ENCODE results near the gene GLG1.

GLG1 gene

DNA sequence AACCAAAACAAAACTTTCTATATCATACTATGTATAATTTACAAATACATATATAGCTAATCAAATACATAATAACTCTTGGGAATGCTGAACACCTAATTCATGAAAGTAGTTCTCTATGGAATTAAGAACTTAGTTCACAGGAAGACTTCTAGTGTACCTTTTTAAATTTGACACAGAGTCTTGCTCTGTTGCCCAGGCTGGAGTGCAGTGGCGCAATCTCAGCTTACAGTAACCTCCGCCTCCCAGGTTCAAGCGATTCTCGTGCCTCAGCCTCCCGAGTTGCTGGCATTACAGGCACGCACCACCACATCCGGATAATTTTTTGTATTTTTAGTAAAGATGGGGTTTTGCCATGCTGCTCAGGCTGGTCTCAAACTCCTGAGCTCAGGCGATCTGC lies 35.1 kb upstream of the GLG1 start:
- TF ChIP-seq, protein P1, sequence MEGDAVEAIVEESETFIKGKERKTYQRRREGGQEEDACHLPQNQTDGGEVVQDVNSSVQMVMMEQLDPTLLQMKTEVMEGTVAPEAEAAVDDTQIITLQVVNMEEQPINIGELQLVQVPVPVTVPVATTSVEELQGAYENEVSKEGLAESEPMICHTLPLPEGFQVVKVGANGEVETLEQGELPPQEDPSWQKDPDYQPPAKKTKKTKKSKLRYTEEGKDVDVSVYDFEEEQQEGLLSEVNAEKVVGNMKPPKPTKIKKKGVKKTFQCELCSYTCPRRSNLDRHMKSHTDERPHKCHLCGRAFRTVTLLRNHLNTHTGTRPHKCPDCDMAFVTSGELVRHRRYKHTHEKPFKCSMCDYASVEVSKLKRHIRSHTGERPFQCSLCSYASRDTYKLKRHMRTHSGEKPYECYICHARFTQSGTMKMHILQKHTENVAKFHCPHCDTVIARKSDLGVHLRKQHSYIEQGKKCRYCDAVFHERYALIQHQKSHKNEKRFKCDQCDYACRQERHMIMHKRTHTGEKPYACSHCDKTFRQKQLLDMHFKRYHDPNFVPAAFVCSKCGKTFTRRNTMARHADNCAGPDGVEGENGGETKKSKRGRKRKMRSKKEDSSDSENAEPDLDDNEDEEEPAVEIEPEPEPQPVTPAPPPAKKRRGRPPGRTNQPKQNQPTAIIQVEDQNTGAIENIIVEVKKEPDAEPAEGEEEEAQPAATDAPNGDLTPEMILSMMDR (IDR thresholded peaks at IDR 0.05; ENCODE audit: low read depth, low read length): no peak
- DNase-seq (ENCODE audit: extremely low read depth, low read depth): no peak

DNA sequence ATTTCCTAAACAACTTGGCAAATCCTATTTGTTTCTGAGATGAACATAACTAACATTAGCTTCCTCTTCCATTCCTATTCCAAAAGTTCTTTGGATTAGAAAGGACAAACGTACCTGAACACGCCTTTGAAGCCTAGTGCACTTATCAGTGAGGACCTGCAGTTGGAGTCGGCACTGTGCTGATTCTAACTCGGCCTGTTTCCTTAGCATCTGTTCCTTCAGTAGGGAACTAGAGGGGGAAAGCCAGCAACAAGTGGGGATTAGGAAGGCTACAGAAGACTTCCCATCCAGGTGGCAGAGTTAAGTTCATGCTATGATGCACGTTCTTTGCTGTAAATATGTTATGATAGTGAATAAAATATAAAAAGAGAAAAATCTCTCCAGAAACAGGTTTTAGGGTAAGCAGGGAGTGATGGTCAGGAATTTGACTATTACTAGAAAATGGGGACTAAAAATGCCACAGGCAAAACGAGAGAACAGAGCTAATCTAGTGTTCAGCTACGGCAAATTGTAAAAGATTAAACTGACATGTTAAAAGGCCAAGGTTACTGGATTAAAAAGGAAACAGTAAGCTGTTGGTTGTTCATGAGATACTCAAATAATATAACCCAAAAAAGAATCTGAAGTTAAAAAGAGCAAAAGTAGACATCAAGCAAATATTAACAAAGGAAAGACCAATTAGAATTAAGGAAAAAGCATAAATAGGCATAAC lies 31.0 kb upstream of the GLG1 start:
- TF ChIP-seq, protein P1 (IDR thresholded peaks at IDR 0.05; ENCODE audit: low read depth, low read length): no peak
- DNase-seq (ENCODE audit: extremely low read depth, low read depth): no peak

DNA sequence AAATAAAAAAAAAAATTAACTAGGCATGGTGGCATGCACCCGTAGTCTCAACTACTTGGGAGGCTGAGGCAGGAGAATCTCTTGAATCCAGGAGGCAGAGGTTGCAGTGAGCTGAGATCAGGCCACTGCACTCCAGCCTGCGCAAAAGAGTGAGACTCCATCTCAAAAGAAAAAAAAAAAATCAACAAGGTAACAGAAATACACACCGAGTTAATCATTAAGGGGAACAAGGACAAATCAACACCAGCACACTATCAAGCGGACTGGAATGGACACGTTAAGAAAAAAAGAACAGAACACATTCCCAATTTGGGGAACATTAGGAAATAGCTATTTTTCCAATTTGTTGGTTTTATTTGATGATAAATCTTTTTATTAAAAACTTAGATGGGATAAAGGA lies 28.4 kb upstream of the GLG1 start:
- no peak for DNase-seq (ENCODE audit: extremely low read depth, low read depth)
- TF ChIP-seq, protein P1 (IDR thresholded peaks at IDR 0.05; ENCODE audit: low read depth, low read length): no peak

DNA sequence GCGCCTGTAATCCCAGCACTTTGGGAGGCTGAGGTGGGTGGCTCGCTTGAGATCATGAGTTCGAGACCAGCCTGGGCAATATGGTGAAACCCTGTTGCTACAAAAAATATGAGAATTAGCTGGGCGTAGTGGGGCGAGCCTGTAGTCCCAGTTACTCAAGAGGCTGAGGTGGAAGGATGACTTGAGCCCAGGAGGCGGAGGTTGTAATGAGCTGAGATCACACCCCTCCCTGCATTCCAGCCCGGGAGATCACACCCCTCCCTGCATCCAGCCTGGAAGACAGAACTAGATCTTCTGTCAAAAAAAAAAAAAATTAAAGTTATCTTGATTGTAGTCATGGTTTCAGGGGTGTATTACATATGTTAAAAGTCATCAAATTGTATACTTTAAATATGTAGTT lies 26.8 kb upstream of the GLG1 start:
- TF ChIP-seq, protein P1 (IDR thresholded peaks at IDR 0.05; ENCODE audit: low read depth, low read length): no peak

DNA sequence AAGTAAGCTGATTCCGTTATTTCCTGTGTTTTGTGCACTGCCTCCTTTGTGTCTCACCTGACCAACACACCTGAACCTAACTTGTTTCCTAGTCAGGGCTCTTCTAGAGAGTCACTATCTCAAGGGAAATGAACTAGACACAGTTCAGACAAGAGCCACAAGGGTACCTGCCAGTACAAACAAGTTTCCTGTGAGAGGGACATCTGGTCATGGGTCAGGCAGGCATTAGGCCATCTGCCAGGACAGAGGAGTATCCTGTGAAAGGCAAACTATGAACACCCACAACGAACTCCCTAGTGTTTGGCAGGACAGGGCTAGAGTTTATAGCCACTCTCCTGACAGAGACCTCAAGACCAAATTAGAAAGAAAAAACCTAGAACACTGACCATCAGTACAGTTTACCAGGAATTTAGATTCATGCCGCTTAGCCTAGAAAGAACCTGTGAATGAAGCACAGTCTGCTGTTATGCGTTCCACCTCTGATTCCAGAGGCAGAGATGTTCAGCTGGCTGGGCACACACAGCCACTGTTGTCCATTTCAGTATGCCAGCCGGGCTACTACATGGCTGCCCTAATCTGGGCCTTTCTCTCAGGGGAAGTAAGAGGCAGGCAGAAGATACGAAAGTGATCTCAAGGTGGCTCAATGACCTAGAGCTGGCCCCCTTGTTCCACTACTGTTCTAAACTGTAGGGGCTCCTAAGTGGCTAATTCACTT lies 20.7 kb upstream of the GLG1 start:
- TF ChIP-seq, protein P1 (IDR thresholded peaks at IDR 0.05; ENCODE audit: low read depth, low read length): no peak
- no peak for DNase-seq (ENCODE audit: extremely low read depth, low read depth)

More for the DNA sequence above, 26.8 kb upstream of the GLG1 start:
- no peak for DNase-seq (ENCODE audit: extremely low read depth, low read depth)

DNA sequence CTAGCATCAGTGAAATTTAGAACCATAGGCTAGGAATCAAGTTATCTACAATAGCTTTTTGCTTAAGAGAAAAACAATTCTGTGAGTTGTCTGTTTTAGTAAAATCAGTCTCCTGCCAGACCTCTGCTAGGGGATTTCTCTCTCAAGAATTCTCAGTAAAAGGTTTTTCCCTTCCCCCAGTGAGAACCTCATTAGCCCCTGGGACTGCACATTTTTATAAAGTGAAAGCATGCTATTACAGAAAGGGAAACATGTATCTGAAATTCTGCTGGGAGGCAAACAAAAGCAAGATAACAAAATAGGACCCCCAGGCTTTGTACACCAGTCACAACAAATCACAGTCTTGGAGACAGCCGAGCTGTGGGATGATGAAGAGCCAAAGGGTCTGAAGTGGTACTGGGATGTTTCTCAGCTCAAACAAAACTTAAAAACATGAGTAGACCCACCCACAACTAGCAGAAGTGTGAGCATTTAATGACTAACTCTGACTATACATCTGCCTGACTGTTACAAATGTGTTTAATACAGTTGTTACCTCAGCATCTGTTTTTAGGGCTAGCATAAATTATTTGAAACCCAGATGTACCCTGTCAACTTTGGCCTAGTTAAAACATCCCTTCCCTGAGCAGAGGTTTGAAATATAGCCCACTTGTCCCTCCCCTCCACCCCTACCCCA lies 20.0 kb upstream of the GLG1 start:
- TF ChIP-seq, protein P1 (IDR thresholded peaks at IDR 0.05; ENCODE audit: low read depth, low read length): no peak

More for the DNA sequence above, 20.0 kb upstream of the GLG1 start:
- DNase-seq (ENCODE audit: extremely low read depth, low read depth): no peak
